Neutrophil (primary cell): ENCODE data around the gene TNIK.

Experiments used
- H3K27ac ChIP-seq: fragments of 200-600 bp; sonication (generic); 2 replicates; pipeline ENCODE4 v1.5.1; 2016; ENCODE audit warnings: mild to moderate bottlenecking, moderate library complexity
- H3K27me3 ChIP-seq: fragments of 200-600 bp; sonication (generic); 2 replicates; pipeline ENCODE4 v1.6.0; 2016; ENCODE audit warnings: mild to moderate bottlenecking
- H3K36me3 ChIP-seq: fragments of 200-600 bp; sonication (generic); 2 replicates; pipeline ENCODE4 v1.5.1; 2017
- H3K4me1 ChIP-seq, 2 experiments: fragments of 200-600 bp in 1 of 2; sonication (generic) in 1 of 2; 1 replicate in 1 of 2; 2 replicates in 1 of 2; pipeline versions ENCODE4 v1.5.1 to v1.6.1; 2013 to 2016; ENCODE audit warnings: low read depth in 1 of 2, low read length in 1 of 2, mild to moderate bottlenecking in 1 of 2, moderate library complexity in 1 of 2; ENCODE audit not compliant: control insufficient read depth in 1 of 2, insufficient read depth in 1 of 2
- H3K4me3 ChIP-seq, 2 experiments: fragments of 200-600 bp in 1 of 2; sonication (generic) in 1 of 2; 1 replicate in 1 of 2; 2 replicates in 1 of 2; pipeline ENCODE4 v1.5.1; 2013 to 2016; ENCODE audit warnings: low read depth in 1 of 2, low read length in 1 of 2, mild to moderate bottlenecking in 1 of 2, moderate library complexity in 1 of 2
- H3K9me3 ChIP-seq: fragments of 200-600 bp; sonication (generic); 2 replicates; pipeline ENCODE4 v1.5.1; 2016
- TF ChIP-seq, protein P1 (sequence below): fragments of 200-600 bp; sonication (generic); IDR thresholded peaks from 2 replicates; pipeline ENCODE4 v1.5.1; 2016; ENCODE audit warnings: antibody characterized with exemption

TNIK gene

GRCh38 chr3:171149526-171150116 lies 310.6 kb downstream of the TNIK start:
- TF ChIP-seq, protein P1, sequence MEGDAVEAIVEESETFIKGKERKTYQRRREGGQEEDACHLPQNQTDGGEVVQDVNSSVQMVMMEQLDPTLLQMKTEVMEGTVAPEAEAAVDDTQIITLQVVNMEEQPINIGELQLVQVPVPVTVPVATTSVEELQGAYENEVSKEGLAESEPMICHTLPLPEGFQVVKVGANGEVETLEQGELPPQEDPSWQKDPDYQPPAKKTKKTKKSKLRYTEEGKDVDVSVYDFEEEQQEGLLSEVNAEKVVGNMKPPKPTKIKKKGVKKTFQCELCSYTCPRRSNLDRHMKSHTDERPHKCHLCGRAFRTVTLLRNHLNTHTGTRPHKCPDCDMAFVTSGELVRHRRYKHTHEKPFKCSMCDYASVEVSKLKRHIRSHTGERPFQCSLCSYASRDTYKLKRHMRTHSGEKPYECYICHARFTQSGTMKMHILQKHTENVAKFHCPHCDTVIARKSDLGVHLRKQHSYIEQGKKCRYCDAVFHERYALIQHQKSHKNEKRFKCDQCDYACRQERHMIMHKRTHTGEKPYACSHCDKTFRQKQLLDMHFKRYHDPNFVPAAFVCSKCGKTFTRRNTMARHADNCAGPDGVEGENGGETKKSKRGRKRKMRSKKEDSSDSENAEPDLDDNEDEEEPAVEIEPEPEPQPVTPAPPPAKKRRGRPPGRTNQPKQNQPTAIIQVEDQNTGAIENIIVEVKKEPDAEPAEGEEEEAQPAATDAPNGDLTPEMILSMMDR: no peak
- Histone ChIP-seq H3K36me3 (no peaks in the 10 kb centered on the region), H3K4me3 (no peak overlapping the region), H3K4me1 (no peaks in the 10 kb centered on the region), H3K27me3 (no peaks in the 10 kb centered on the region), H3K27ac (no peak overlapping the region), H3K9me3 (no peaks in the 10 kb centered on the region)

DNA sequence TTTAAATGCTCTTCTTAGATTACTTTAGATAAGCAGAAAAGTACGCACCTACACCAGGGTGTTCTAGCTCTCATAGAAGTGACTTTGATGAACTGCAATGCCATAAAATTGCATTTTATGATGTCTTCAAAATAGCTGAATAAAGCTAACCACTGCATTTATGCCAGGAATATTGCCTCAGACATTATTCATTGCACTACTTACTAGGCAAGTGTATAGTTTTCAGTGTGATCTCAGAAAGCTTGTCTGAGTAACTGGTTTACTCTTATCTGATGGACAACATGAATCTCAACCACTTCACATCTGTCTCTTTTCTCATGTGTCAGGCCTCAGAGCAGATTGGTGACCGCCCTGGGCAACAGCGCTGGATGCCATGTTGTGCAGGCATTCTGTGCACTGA lies 314.4 kb downstream of the TNIK start:
- no peaks in the 10 kb centered on the region for H3K4me1 ChIP-seq
- H3K27me3 ChIP-seq: no peaks in the 10 kb centered on the region
- TF ChIP-seq, protein P1: no peak
- H3K4me3 ChIP-seq: no peak overlapping the region
- no peaks in the 10 kb centered on the region for H3K9me3 ChIP-seq
- no peak overlapping the region for H3K27ac ChIP-seq
- no peaks in the 10 kb centered on the region for H3K36me3 ChIP-seq

GRCh38 chr3:171142985-171143384 lies 317.2 kb downstream of the TNIK start:
- Histone ChIP-seq H3K27me3 (no peaks in the 10 kb centered on the region), H3K9me3 (no peaks in the 10 kb centered on the region), H3K27ac (no peak overlapping the region), H3K36me3 (no peaks in the 10 kb centered on the region), H3K4me1 (no peaks in the 10 kb centered on the region), H3K4me3 (no peak overlapping the region)
- TF ChIP-seq, protein P1: no peak

DNA sequence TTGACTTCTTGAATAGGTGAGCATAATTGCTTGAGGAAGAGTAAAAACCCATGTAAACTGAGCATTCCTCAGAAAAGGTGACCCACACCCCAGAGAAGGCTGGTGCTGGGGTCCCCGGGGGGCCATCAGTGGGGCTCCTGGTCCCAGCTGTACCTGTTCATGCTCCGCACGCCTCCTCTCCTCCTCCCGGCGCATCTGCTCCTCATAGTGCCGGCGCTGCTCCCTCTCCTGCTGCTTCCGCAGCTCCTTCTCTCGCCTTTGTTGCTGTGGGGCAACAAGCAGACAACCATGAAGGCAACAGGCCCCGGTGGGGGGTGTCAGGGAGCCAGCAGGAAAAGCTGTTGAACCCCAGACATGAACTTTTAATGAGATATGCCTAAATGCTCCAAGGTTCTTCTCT lies 320.0 kb downstream of the TNIK start:
- Histone ChIP-seq H3K27ac (no peak overlapping the region), H3K36me3 (no peaks in the 10 kb centered on the region), H3K4me3 (no peak overlapping the region), H3K9me3 (no peaks in the 10 kb centered on the region), H3K4me1 (no peaks in the 10 kb centered on the region), H3K27me3 (no peaks in the 10 kb centered on the region)
- TF ChIP-seq, protein P1: no peak

DNA sequence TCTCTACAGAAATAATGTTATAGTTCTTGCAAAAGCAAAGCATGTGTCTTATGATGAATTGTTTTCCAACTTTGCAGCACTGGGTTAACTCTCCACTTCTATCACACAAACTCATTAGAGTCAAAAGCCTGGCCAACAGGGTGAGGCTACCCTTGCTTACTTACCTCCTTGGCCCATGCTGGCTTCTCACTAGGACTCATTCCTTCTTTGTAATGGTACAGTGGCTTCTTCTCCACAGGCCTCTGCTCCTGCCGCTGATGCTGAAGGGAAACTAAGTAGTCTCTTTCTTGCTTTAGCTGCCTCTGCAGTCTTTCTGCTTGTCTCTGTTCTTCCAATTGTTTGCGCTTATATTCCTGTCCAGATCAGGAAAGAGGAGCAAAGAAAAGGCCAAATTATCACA lies 322.2 kb downstream of the TNIK start:
- H3K36me3 ChIP-seq: no peaks in the 10 kb centered on the region
- no peaks in the 10 kb centered on the region for H3K27me3 ChIP-seq
- H3K9me3 ChIP-seq: no peaks in the 10 kb centered on the region
- no peaks in the 10 kb centered on the region for H3K4me1 ChIP-seq
- no peak overlapping the region for H3K27ac ChIP-seq
- TF ChIP-seq, protein P1: no peak
- no peak overlapping the region for H3K4me3 ChIP-seq

- TF ChIP-seq, protein P1: no peak
- Histone ChIP-seq H3K27ac (no peak overlapping the region), H3K9me3 (no peaks in the 10 kb centered on the region), H3K4me3 (no peak overlapping the region), H3K27me3 (no peaks in the 10 kb centered on the region), H3K4me1 (no peaks in the 10 kb centered on the region), H3K36me3 (no peaks in the 10 kb centered on the region)
Measured at GRCh38 chr3:171135549-171135948, 324.7 kb downstream of the TNIK start.
